ENCODE data around the gene STRBP. TPM values are rescaled to one million over a fixed set of nuclear protein-coding genes. Genes with fewer than 3 reads are reported as not detected.
A peak's percentile ranks its signal among the peaks of the same experiment; 100 is the strongest.

The STRBP gene
- total RNA-seq, 1 experiment from 2014 or later: 10.6 TPM

- no peak for DNase-seq (ENCODE audit: low read depth)
Observed at GRCh38 chr9:123131993-123132392, 136.4 kb downstream of the STRBP start.

- peak; percentile 47 for DNase-seq (ENCODE audit: low read depth)
Observed at GRCh38 chr9:123131258-123131657, 137.1 kb downstream of the STRBP start.

DNA sequence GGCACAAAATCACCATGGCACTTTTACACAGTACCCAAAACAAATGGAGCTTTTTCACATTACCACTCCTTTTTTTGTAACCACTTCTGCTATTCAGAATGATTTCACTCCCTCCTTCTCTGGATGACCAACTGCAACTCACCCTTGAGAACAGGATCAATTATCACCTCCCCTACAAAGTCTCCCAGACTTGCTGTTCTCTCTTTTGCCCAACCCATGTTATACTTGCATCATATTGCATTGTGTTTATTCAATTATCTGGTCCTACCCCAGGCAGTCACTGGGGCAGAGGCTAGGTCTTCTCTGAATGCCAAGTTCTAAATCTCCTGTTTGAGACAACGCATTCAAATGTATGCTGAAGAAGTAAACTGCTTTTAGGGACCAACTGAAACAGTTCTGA is 139.0 kb downstream of the STRBP start:
- DNase-seq (ENCODE audit: low read depth): no peak

DNA sequence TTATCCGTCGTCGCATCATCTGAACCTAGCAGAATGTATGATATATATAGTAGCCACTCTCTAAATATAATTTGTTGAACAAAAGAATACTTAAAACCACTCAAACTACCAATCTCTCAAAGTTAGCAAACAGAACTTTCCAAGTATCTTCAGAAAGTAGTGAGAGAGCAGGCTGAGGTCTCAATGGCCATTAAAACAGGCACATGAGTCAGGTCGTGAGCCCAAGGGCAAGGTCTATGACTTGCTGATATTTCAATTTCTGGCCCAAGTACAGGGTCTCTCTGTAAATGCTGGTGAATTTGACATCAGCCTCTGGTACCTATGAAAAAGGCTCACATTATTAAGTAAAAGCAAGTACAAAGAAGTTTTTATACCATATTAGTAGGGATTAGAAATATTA is 139.8 kb downstream of the STRBP start:
- DNase-seq (ENCODE audit: low read depth): no peak

DNA sequence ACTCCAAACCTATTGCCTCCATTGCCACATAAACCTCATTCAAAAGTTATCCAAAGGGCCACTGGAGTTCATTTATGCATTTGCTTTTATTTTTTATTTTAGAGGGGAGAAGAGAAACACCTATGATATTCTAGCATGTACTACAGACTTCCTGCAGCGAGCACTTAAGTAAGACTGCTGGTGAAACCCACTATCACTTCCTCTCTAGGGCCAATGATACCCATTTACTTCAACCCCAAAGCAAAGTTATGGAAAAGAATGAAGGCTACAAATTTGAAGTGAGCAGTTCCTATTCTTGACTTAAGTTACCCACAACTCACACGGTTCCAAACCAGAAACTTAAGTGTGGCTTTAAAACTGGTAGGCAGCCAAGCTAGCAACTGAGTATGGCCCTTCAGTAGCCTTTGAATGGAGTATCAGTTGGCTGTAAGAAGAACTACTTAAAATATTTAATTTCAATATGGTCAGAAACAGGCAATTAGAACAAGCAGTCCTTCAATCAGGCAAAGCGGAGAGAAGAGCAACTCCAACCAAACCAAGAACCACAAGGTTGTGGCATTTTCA is 140.8 kb downstream of the STRBP start:
- no peak for DNase-seq (ENCODE audit: low read depth)

DNA sequence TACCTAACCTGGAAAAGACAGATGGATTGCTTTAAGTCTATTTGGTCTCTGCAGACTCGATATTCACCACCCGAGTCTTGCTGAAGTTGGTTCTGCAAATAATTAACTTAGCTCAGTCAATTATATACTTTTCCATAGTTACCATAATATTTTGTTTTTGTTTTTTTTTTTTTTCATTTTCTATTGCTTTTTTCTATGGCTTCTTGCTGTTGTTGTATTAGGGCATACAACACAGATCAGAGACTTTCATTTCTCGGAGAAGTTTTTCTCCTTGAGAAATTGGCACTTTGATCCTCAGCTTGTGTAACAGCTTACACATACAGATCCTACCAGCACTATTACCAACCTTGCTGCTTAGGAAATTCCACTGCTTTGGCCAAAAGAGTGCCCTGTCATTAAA is 146.9 kb downstream of the STRBP start:
- no peak for DNase-seq (ENCODE audit: low read depth)

- no peak for DNase-seq (ENCODE audit: low read depth)
Observed at GRCh38 chr9:123120953-123121352, 147.4 kb downstream of the STRBP start.

DNA sequence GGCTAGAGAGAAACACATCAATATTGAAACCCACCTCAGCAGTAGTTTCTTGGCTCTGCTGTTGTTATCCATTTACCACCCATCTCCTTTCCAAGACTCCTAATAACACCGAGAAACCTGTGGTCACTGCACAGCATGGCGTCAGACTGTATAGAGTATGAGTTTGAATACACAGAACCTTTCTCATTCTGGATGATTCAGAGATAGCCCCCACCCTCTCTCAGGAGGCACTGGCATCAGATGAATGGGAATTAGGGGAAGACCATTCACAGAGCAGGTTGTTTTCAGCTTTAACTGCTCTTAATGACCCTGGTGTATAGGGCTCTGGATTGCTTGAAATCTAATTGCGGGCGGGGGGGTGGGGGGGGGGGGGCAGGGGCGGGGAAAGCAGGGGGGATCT is 148.3 kb downstream of the STRBP start:
- DNase-seq (ENCODE audit: low read depth): no peak

DNA sequence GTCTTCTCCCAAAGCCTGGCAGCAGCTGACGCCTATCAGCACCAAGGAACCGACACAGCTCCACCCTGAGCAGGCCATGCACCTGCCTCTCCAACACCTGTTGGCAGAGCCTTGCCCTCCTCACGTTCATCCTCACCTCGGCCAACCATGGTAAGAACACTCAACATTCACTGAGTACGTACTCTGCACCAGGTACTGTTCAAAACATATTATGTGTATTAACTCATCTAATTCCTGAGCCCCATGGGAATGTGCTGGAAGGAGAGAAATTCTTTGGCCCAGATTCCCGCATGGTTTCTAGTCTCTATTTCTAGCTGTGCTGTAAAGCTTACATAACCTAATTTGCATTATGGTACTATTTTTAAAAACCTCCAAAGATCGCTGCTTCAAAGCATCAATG is 148.8 kb downstream of the STRBP start:
- no peak for DNase-seq (ENCODE audit: low read depth)

DNA sequence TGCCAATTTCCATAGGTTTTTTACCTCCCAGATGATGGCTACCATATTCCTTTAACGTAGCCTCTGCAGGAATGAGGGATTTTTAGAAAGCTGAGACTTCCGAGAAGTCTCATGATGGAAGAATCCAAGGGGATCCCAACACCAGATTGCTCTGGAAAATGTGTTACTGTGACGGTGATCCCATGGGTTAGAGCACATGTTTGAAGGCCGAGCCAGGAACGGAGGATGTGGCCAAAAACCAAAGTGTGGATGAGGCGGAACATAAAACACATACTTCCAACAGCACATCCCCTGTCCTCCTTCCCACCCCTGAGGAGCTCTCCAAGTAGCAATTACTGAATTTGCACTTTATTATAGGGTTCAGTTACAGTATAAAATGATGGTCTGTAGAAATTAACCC is 152.3 kb downstream of the STRBP start:
- DNase-seq (ENCODE audit: low read depth): no peak

- DNase-seq (ENCODE audit: low read depth): no peak
Observed at GRCh38 chr9:123115146-123115913, 153.1 kb downstream of the STRBP start.

GRCh38 chr9:123113185-123113584 is 155.2 kb downstream of the STRBP start:
- DNase-seq (ENCODE audit: low read depth): no peak

- DNase-seq (ENCODE audit: low read depth): peak; percentile 26
Observed at GRCh38 chr9:123112015-123112975, 156.1 kb downstream of the STRBP start.

GRCh38 chr9:123111427-123112014 is 156.9 kb downstream of the STRBP start:
- DNase-seq (ENCODE audit: low read depth): no peak

DNA sequence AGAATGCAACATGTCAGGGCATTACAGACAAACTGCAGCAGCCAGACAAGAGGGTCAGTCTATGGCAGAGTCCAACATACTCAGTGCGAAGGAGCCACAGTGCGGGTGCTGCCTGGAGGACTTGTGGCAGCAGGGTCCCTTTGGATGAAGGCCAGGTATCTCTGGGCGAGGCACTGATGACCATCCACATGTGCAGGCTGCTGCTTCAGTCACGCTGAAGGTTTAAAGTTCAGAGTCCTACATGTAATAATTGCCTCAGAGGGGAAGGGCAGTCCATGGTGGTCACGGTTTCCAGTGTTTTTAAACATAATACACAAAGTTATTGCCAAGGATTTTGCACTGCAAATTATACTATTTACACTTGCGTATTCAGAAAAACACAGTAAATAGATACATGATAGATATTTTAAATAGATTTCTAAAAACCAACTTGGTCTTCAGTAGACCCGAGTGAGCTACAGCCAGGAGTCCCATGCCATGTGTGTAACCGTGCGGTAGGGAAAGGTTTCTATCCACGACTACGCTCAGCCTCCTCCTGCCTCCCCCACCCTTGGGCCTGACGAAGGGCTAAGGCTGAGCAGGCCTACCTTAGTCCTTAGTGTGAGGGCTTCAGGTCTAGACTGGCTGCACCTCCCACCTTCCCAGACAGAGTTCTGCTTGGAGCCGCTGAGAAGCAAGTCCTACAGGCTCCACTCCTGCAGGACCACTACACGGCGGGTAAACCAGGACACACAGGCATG is 158.7 kb downstream of the STRBP start:
- DNase-seq (ENCODE audit: low read depth): no peak

DNA sequence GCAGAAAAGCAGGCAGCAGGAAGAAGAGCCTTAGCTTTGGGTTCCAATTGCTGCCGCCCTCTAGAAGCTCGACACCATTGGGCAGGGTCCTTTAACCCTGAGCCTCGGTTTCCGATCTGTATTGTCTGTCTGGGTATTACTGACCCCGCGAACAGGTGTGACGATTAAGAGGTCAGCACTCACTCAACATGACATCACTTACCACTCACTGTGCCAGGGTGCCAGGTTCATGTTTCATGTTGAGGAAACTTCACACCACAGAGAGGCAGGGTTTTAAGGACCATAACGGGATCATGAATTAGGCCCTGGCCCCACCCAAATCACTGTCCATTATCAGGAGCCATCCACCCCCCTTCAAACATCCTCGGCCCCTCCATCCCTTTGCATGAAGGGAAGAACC is 159.4 kb downstream of the STRBP start:
- no peak for DNase-seq (ENCODE audit: low read depth)

GRCh38 chr9:123107639-123108285 is 160.6 kb downstream of the STRBP start:
- no peak for DNase-seq (ENCODE audit: low read depth)

- no peak for DNase-seq (ENCODE audit: low read depth)
Observed at GRCh38 chr9:123105490-123105889, 162.9 kb downstream of the STRBP start.

- DNase-seq (ENCODE audit: low read depth): no peak
Observed at GRCh38 chr9:123104807-123105206, 163.6 kb downstream of the STRBP start.

DNA sequence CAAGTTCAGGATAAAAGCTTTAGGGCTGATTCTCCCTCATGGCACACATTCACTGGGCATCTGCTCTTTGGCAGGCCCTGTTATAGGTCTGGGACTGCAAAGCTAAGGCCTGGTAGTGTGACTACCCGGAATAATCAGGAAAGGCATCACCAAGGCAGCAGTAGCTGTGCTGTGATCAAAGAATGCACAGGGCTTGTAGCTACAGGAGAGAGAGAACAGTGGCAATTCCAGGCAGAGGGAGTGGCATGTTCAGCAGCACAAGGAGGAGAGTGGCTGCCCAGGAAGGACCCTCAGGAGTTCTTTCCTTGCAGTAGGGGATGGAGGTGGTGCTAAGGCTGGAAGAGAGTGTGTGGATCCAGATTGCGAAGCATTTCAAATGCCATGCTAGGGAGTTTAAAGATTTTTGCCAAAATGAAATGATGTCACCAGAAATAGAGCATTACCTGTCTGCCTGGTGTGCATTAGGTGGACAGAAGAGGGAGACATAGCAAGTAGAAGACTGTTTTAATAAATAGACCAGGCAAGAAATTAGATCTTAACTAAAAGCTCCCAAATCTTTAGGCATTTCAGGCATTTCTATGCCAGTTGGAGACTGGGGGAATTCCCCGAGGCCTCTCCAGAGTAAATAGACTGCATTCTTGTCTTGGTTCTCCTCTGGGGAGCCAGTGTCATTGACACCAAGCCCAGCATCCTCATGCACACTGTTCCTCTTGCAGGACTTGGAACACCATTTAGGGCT is 165.8 kb downstream of the STRBP start:
- no peak for DNase-seq (ENCODE audit: low read depth)

Data from RPMI7951 (cell line).